H7 (cell line): ENCODE data around the gene IAH1. TPM values are rescaled to one million over a fixed set of nuclear protein-coding genes. Genes with fewer than 3 reads are reported as not detected.

Experiments used
- DNase-seq: peaks from one replicate; pipeline ENCODE4 v3.0.0; 2012
- H3K27me3 ChIP-seq: 2 replicates; pipeline ENCODE4 v1.6.0; 2011; ENCODE audit warnings: mild to moderate bottlenecking, low read length; ENCODE audit not compliant: control insufficient read depth, insufficient read depth
- H3K36me3 ChIP-seq: replicated peaks from 2 replicates; pipeline ENCODE4 v1.5.1; 2011; ENCODE audit warnings: low read length; ENCODE audit not compliant: control insufficient read depth, insufficient read depth
- H3K4me3 ChIP-seq: 2 replicates; pipeline ENCODE4 v1.5.1; 2011; ENCODE audit warnings: low read depth, mild to moderate bottlenecking, control low read depth, low read length, moderate library complexity; ENCODE audit not compliant: insufficient read depth
- total RNA-seq: library from RNA; depleted of rRNA; stranded (reverse); fragments of >200 nt; shearing (Covaris generic); gene quantifications from 2 replicates; pipeline ENCODE4 v1.2.3, GENCODE V29; 2014; rRNA removed

The IAH1 gene
- total RNA-seq, 1 experiment from 2014 or later, result 23.2 TPM

GRCh38 chr2:9527995-9528787 lies 53.8 kb downstream of the IAH1 start:
- H3K36me3 ChIP-seq, result peaks cover 2% of the 10 kb centered on the region; the same call in 1 of the 2 replicates
- DNase-seq, result no peak
- no peaks in the 10 kb centered on the region for H3K27me3 ChIP-seq
- H3K4me3 ChIP-seq, result no peak overlapping the region

- no peak for DNase-seq
- Histone ChIP-seq H3K36me3 (no peaks in the 10 kb centered on the region; the same call in 1 of the 2 replicates), H3K4me3 (no peak overlapping the region), H3K27me3 (no peaks in the 10 kb centered on the region)
Observed at GRCh38 chr2:9532421-9532820, 58.1 kb downstream of the IAH1 start.

DNA sequence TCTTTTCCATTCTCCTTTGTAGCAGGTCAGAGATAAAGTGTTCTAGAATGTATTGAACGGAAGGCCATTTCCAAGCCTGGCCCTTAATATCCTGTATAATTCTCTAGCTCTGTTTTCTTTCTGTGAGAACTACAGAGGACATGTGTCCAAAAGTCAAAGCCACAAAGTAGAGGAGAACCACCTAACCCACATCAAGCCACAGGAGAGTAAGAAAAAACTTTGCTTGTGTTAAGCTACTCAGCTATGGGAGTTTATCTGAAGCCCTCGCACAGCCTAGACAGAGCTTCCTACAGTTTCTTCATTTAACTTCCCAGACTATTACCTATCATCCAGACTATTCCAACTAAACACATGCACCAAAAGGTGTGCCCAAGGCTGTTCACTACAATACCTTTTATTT lies 59.3 kb downstream of the IAH1 start:
- Histone ChIP-seq H3K36me3 (no peaks in the 10 kb centered on the region), H3K27me3 (no peaks in the 10 kb centered on the region), H3K4me3 (no peak overlapping the region)
- DNase-seq, result no peak

GRCh38 chr2:9535177-9535576 lies 60.8 kb downstream of the IAH1 start:
- DNase-seq, result no peak
- Histone ChIP-seq H3K36me3 (no peaks in the 10 kb centered on the region), H3K27me3 (no peaks in the 10 kb centered on the region), H3K4me3 (no peak overlapping the region)

- Histone ChIP-seq H3K36me3 (no peaks in the 10 kb centered on the region), H3K27me3 (no peaks in the 10 kb centered on the region), H3K4me3 (no peak overlapping the region)
- no peak for DNase-seq
Observed at GRCh38 chr2:9536504-9536903, 62.2 kb downstream of the IAH1 start.

- H3K4me3 ChIP-seq, result no peak overlapping the region
- no peaks in the 10 kb centered on the region for H3K27me3 ChIP-seq
- no peaks in the 10 kb centered on the region for H3K36me3 ChIP-seq
- DNase-seq, result no peak
Observed at GRCh38 chr2:9538000-9538507, 63.7 kb downstream of the IAH1 start.

Other genes starting within 250 kb of the IAH1 start
- gene ITGB1BP1, start 51.0 kb upstream of the IAH1 start, total RNA-seq, result 12.7 and 13.8 TPM in 2 replicates
- 102 and 113 TPM in 2 replicates for gene CPSF3, start 50.9 kb upstream of the IAH1 start, total RNA-seq
- gene ADAM17, start 81.3 kb downstream of the IAH1 start, total RNA-seq, result 21.2 and 21.9 TPM in 2 replicates
- gene YWHAQ, start 156.4 kb downstream of the IAH1 start, total RNA-seq, result 378 and 389 TPM in 2 replicates